Activated CD8-positive, alpha-beta T cell treated with anti-CD3 and anti-CD28 coated beads for 36 hours (primary cell): ENCODE data around the gene P2RX3. TPM values are rescaled to one million over a fixed set of nuclear protein-coding genes. Genes with fewer than 3 reads are reported as not detected.

Experiments
- ATAC-seq: fragments of 200-7000 bp; cut with Tn5 transposase; one replicate; pipeline ENCODE4 v1.10.0; 2021; ENCODE audit warnings: mild to moderate bottlenecking, moderate library complexity
- CTCF ChIA-PET: fragments of 350-600 bp; sonication (Branson Sonifier 250); formaldehyde crosslinking; loops from one replicate; lab custom pipeline; 2021; ENCODE audit warnings: antibody characterized with exemption; lab: Charles Lee
- POLR2A ChIA-PET: fragments of 350-600 bp; sonication (Branson Sonifier 250); formaldehyde crosslinking; loops from one replicate; lab custom pipeline; 2021; ENCODE audit warnings: antibody characterized with exemption; lab: Charles Lee
- DNase-seq: peaks from one replicate; pipeline ENCODE4 v3.0.0-alpha.2; 2020
- H3K27ac Mint-ChIP-seq: one replicate; pipeline ENCODE4 v1.8.0; 2021; ENCODE audit warnings: mild to moderate bottlenecking, mixed read lengths
- H3K27me3 Mint-ChIP-seq: one replicate; pipeline ENCODE4 v1.8.0; 2021; ENCODE audit warnings: mixed read lengths
- H3K36me3 Mint-ChIP-seq: one replicate; pipeline ENCODE4 v1.8.0; 2021; ENCODE audit warnings: low read depth, mixed read lengths
- H3K4me1 Mint-ChIP-seq: one replicate; pipeline ENCODE4 v1.8.0; 2021; ENCODE audit warnings: low read depth, mixed read lengths
- H3K4me3 Mint-ChIP-seq: one replicate; pipeline ENCODE4 v1.8.0; 2021; ENCODE audit warnings: mild to moderate bottlenecking, moderate library complexity, mixed read lengths
- H3K9me3 Mint-ChIP-seq: one replicate; pipeline ENCODE4 v1.8.0; 2021; ENCODE audit warnings: mixed read lengths
- CTCF ChIP-seq: fragments of 200-600 bp; IDR thresholded peaks from one replicate; pipeline ENCODE4 v1.8.0; 2022; ENCODE audit warnings: antibody characterized with exemption, mild to moderate bottlenecking
- intact Hi-C: fragments of 100-400 bp; cut with micrococcal nuclease; formaldehyde crosslinking; loops from one replicate; pipeline ENCODE4 v1.10.0; 2022
- total RNA-seq, 2 experiments: library from RNA; stranded (reverse); gene quantifications; one replicate each; pipeline ENCODE4 v1.2.3, GENCODE V29; 2021

The P2RX3 gene
- total RNA-seq, 2 experiments from 2014 or later: not detected

GRCh38 chr11:57414612-57415212 is 76.6 kb downstream of the P2RX3 start:
- CTCF ChIA-PET: no interaction called here
- peaks cover 84% of the 10 kb centered on the region for H3K36me3 Mint-ChIP-seq
- peaks cover 69% of the 10 kb centered on the region for H3K4me1 Mint-ChIP-seq
- H3K27me3 Mint-ChIP-seq: no peaks in the 10 kb centered on the region
- H3K4me3 Mint-ChIP-seq: no peak overlapping the region
- H3K27ac Mint-ChIP-seq: peak overlapping the region; percentile 59
- POLR2A ChIA-PET: interaction anchor here (0.7 to 15.1 kb wide), 4 partner anchors 9 to 14 kb away, joined by 3 to 264 read pairs (median 5); no protein-coding TSS in a partner anchor
- TF ChIP-seq CTCF: no peak
- ATAC-seq (peak; percentile 49), DNase-seq (no peak)
- intact Hi-C loops: no loop called here
- H3K9me3 Mint-ChIP-seq: no peaks in the 10 kb centered on the region

- no peak for TF ChIP-seq CTCF
- H3K27ac Mint-ChIP-seq: no peak overlapping the region
- peaks cover 71% of the 10 kb centered on the region for H3K4me1 Mint-ChIP-seq
- ChIA-PET CTCF (interaction anchor here (0.6 to 1.4 kb wide), 2 partner anchors 67 to 117 kb away, joined by 3 read pairs; no protein-coding TSS in a partner anchor), POLR2A (interaction anchor here (0.9 to 15.1 kb wide), 3 partner anchors 10 to 27 kb away, joined by 3 to 264 read pairs (median 6); partner anchors contain the start of gene SLC43A3)
- no peak for DNase-seq
- intact Hi-C loops: no loop called here
- H3K27me3 Mint-ChIP-seq: no peaks in the 10 kb centered on the region
- peaks cover 89% of the 10 kb centered on the region for H3K36me3 Mint-ChIP-seq
- ATAC-seq: no peak
- no peaks in the 10 kb centered on the region for H3K9me3 Mint-ChIP-seq
- no peak overlapping the region for H3K4me3 Mint-ChIP-seq
These were observed 78.3 kb downstream of the P2RX3 start for GRCh38 chr11:57416436-57416835.

- H3K27me3 Mint-ChIP-seq: no peaks in the 10 kb centered on the region
- H3K4me1 Mint-ChIP-seq: peaks cover 73% of the 10 kb centered on the region
- H3K9me3 Mint-ChIP-seq: no peaks in the 10 kb centered on the region
- CTCF ChIA-PET: interaction anchor here (1.2 kb wide), 1 partner anchor 41 kb away, joined by 5 read pairs; no protein-coding TSS in a partner anchor
- ATAC-seq (no peak), DNase-seq (no peak)
- no peak for TF ChIP-seq CTCF
- H3K36me3 Mint-ChIP-seq: peaks cover 91% of the 10 kb centered on the region
- intact Hi-C loops: no loop called here
- no peak overlapping the region for H3K4me3 Mint-ChIP-seq
- POLR2A ChIA-PET: interaction anchor here (0.9 to 15.1 kb wide), 5 partner anchors 9 to 96 kb away, joined by 3 to 264 read pairs (median 5); partner anchors contain the start of gene SLC43A3
- H3K27ac Mint-ChIP-seq: no peak overlapping the region
These were observed 78.9 kb downstream of the P2RX3 start for GRCh38 chr11:57417056-57417455.

GRCh38 chr11:57418131-57418530 is 80.0 kb downstream of the P2RX3 start:
- no peak for TF ChIP-seq CTCF
- Mint-ChIP-seq H3K4me3 (no peak overlapping the region), H3K36me3 (peaks cover 95% of the 10 kb centered on the region), H3K4me1 (peaks cover 79% of the 10 kb centered on the region), H3K27ac (no peak overlapping the region), H3K27me3 (no peaks in the 10 kb centered on the region), H3K9me3 (no peaks in the 10 kb centered on the region)
- no peak for DNase-seq
- ATAC-seq: no peak
- intact Hi-C loops: no loop called here
- ChIA-PET POLR2A (interaction anchor here (1.3 to 15.1 kb wide), 4 partner anchors 8 to 95 kb away, joined by 3 to 264 read pairs (median 6); partner anchors contain the start of gene SLC43A3), CTCF (interaction anchor here (1.1 to 1.6 kb wide), 4 partner anchors 10 to 108 kb away, joined by 3 to 7 read pairs (median 4); no protein-coding TSS in a partner anchor)

- no peak for TF ChIP-seq CTCF
- ChIA-PET POLR2A (interaction anchor here (1.1 to 15.1 kb wide), 2 partner anchors 9 to 18 kb away, joined by 3 to 264 read pairs; no protein-coding TSS in a partner anchor), CTCF (interaction anchor here (1.6 kb wide), 1 partner anchor 107 kb away, joined by 4 read pairs; no protein-coding TSS in a partner anchor)
- DNase-seq: no peak
- intact Hi-C loops: no loop called here
- peaks cover 95% of the 10 kb centered on the region for H3K36me3 Mint-ChIP-seq
- ATAC-seq: no peak
- peaks cover 78% of the 10 kb centered on the region for H3K4me1 Mint-ChIP-seq
- no peak overlapping the region for H3K4me3 Mint-ChIP-seq
- H3K27me3 Mint-ChIP-seq: no peaks in the 10 kb centered on the region
- H3K9me3 Mint-ChIP-seq: no peaks in the 10 kb centered on the region
- no peak overlapping the region for H3K27ac Mint-ChIP-seq
These were observed 81.0 kb downstream of the P2RX3 start for GRCh38 chr11:57419146-57419545.
